ENCODE results near the gene APOOL.

GRCh38 chrX:85020216-85020615 is 16.5 kb downstream of the APOOL start:
- TF ChIP-seq GATA2 (IDR thresholded peaks at IDR 0.05; ENCODE audit: low read depth, low read length) (no peak), GATA3 (IDR thresholded peaks at IDR 0.05; ENCODE audit: low read depth, low read length) (no peak)

Measured in SH-SY5Y (cell line).